Measurements from ENCODE around the gene ASPDH. TPM values are rescaled to one million over a fixed set of nuclear protein-coding genes. Genes with fewer than 3 reads are reported as not detected.

Gene ASPDH
- total RNA-seq, 1 experiment from 2014 or later, result not detected

- Histone ChIP-seq H4K20me1 (ENCODE audit: control insufficient read depth, insufficient read depth, insufficient read length) (no peaks in the 10 kb centered on the region), H3K4me2 (ENCODE audit: insufficient read depth, insufficient read length, low read length) (no peak overlapping the region), H4K8ac (replicated peaks; ENCODE audit: insufficient read length, low read depth, low read length) (no peak overlapping the region), H2BK15ac (ENCODE audit: low read depth, low read length) (no peak overlapping the region), H3T11ph (ENCODE audit: low read length) (no peak overlapping the region), H3K14ac (ENCODE audit: insufficient read depth, low read length) (no peak overlapping the region), H2AK5ac (ENCODE audit: insufficient read length, low read length) (no peak overlapping the region), H3K23ac (ENCODE audit: insufficient read length, low read depth, low read length) (no peak overlapping the region), H3K79me2 (ENCODE audit: insufficient read depth, low read length) (no peaks in the 10 kb centered on the region), H3K4ac (ENCODE audit: low read depth, low read length) (no peak overlapping the region), H4K91ac (ENCODE audit: insufficient read length, low read depth, low read length) (no peak overlapping the region), H3K27ac (ENCODE audit: insufficient read length, low read depth, low read length) (no peak overlapping the region), H3K79me1 (ENCODE audit: insufficient read depth, low read depth, low read length, poor library complexity, severe bottlenecking) (no peaks in the 10 kb centered on the region), H3K9me3 (ENCODE audit: control insufficient read depth, low read depth, low read length) (no peaks in the 10 kb centered on the region), H2BK20ac (ENCODE audit: low read depth, low read length, poor library complexity, severe bottlenecking) (no peak overlapping the region), H3K4me1 (ENCODE audit: insufficient read depth, low read length) (no peaks in the 10 kb centered on the region), H3K9ac (ENCODE audit: extremely low read depth, insufficient read length, low read length) (no peak overlapping the region), H3K18ac (ENCODE audit: insufficient read length, low read depth, low read length) (no peak overlapping the region), H2BK5ac (ENCODE audit: insufficient read length, low read length) (no peak overlapping the region), H2AFZ (ENCODE audit: low read length) (no peak overlapping the region), H3K56ac (ENCODE audit: insufficient read length, low read depth, low read length) (no peak overlapping the region), H2BK120ac (ENCODE audit: low read depth, low read length, poor library complexity, severe bottlenecking) (no peak overlapping the region), H3K23me2 (ENCODE audit: insufficient read length, low read depth, low read length, poor library complexity, severe bottlenecking) (no peaks in the 10 kb centered on the region), H4K5ac (ENCODE audit: insufficient read length, low read depth, low read length) (no peak overlapping the region), H3K27me3 (ENCODE audit: insufficient read depth, low read length) (0 out of 2 replicates have a peak, but pooled peaks cover 3% of the 10 kb centered on the region), H2BK12ac (ENCODE audit: insufficient read length, low read depth, low read length) (no peak overlapping the region)
- H3K4me1 Mint-ChIP-seq, result peaks cover 0 to 15% of the 10 kb centered on the region in 2 experiments; a peak in 2 of 4 replicates
- no peak overlapping the region for H3K4me3 Mint-ChIP-seq
- peaks cover 55% of the 10 kb centered on the region for H3K27me3 Mint-ChIP-seq (ENCODE audit: low read depth)
- DNase-seq, result no peak
- no peaks in the 10 kb centered on the region for H3K9me3 Mint-ChIP-seq
- H3K36me3 Mint-ChIP-seq (ENCODE audit: insufficient read depth in 1 of 3, low read depth in 3 of 3), result peaks cover 5 to 7% (median 5%) of the 10 kb centered on the region in 3 experiments; a peak in 4 of 7 replicates
- TF ChIP-seq, protein P1, sequence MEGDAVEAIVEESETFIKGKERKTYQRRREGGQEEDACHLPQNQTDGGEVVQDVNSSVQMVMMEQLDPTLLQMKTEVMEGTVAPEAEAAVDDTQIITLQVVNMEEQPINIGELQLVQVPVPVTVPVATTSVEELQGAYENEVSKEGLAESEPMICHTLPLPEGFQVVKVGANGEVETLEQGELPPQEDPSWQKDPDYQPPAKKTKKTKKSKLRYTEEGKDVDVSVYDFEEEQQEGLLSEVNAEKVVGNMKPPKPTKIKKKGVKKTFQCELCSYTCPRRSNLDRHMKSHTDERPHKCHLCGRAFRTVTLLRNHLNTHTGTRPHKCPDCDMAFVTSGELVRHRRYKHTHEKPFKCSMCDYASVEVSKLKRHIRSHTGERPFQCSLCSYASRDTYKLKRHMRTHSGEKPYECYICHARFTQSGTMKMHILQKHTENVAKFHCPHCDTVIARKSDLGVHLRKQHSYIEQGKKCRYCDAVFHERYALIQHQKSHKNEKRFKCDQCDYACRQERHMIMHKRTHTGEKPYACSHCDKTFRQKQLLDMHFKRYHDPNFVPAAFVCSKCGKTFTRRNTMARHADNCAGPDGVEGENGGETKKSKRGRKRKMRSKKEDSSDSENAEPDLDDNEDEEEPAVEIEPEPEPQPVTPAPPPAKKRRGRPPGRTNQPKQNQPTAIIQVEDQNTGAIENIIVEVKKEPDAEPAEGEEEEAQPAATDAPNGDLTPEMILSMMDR (conservative IDR thresholded peaks at IDR 0.05), result no peak
- WGBS (ENCODE audit: extremely low coverage, insufficient read length, low lambda C conversion rate), result no CpG with 5 or more reads among the region's 53 CpGs
- H3K27ac Mint-ChIP-seq, result no peak overlapping the region
Measured at GRCh38 chr19:50516964-50517703, 3.4 kb upstream of the ASPDH start.
